Measurements from ENCODE around the gene NFKBIZ.

GRCh38 chr3:101898039-101898438 lies 48.7 kb downstream of the NFKBIZ start:
- TF ChIP-seq EZH2 (IDR thresholded peaks at IDR 0.05; ENCODE audit: low read length, unreplicated experiment): no peak
- TF ChIP-seq CTCF (conservative IDR thresholded peaks at IDR 0.05; ENCODE audit: low read depth, low read length): no peak
- TF ChIP-seq EZH2phosphoT487 (IDR thresholded peaks at IDR 0.05; ENCODE audit: borderline replicate concordance, low read length): no peak

Measured in PC-3 (cell line).